MM.1S (cell line): ENCODE data around the gene EIF4E1B.

Experiments used
- DNase-seq: peaks from one replicate; pipeline ENCODE4 v3.0.0-alpha.2; 2015
- H2AFZ ChIP-seq: fragments of 300-600 bp; sonication (generic); 2 replicates; pipeline ENCODE4 v1.6.0; 2016; ENCODE audit warnings: antibody characterized with exemption, low read length
- H3F3A ChIP-seq: fragments of 300-600 bp; sonication (generic); 2 replicates; pipeline ENCODE4 v1.6.1; 2016; ENCODE audit warnings: mild to moderate bottlenecking, antibody characterized with exemption, low read length, moderate library complexity, mixed read lengths; ENCODE audit not compliant: insufficient read depth
- H3K27ac ChIP-seq: fragments of 300-600 bp; sonication (generic); 2 replicates; pipeline ENCODE4 v1.5.1; 2016; ENCODE audit warnings: mild to moderate bottlenecking, low read length
- H3K27me3 ChIP-seq: fragments of 300-600 bp; sonication (generic); replicated peaks from 2 replicates; pipeline ENCODE4 v1.6.0; 2016; ENCODE audit warnings: low read length; ENCODE audit not compliant: insufficient read depth
- H3K36me3 ChIP-seq: fragments of 300-600 bp; sonication (generic); replicated peaks from 2 replicates; pipeline ENCODE4 v1.6.1; 2016; ENCODE audit warnings: mild to moderate bottlenecking, low read length, mixed read lengths; ENCODE audit not compliant: insufficient read depth
- H3K4me1 ChIP-seq: fragments of 300-600 bp; sonication (generic); 2 replicates; pipeline ENCODE4 v1.6.1; 2016; ENCODE audit warnings: low read length, mixed read lengths
- H3K4me2 ChIP-seq: fragments of 300-600 bp; sonication (generic); 2 replicates; pipeline ENCODE4 v1.6.0; 2016; ENCODE audit warnings: low read depth, low read length
- H3K4me3 ChIP-seq: fragments of 300-600 bp; sonication (generic); 2 replicates; pipeline ENCODE4 v1.5.1; 2016; ENCODE audit warnings: low read length, mixed read lengths
- H3K79me2 ChIP-seq: fragments of 300-600 bp; sonication (generic); 2 replicates; pipeline ENCODE4 v1.6.1; 2016; ENCODE audit warnings: mixed run types, low read length, mixed read lengths
- H3K9ac ChIP-seq: fragments of 300-600 bp; sonication (generic); 2 replicates; pipeline ENCODE4 v1.6.1; 2016; ENCODE audit warnings: low read length, mixed read lengths
- H3K9me2 ChIP-seq: fragments of 300-600 bp; sonication (generic); replicated peaks from 2 replicates; pipeline ENCODE4 v1.6.1; 2016; ENCODE audit warnings: mild to moderate bottlenecking, low read length, mixed read lengths; ENCODE audit not compliant: insufficient read depth
- H3K9me3 ChIP-seq: fragments of 300-600 bp; sonication (generic); replicated peaks from 2 replicates; pipeline ENCODE4 v1.6.1; 2016; ENCODE audit warnings: mild to moderate bottlenecking, low read length, mixed read lengths; ENCODE audit not compliant: insufficient read depth
- H4K20me1 ChIP-seq: fragments of 300-600 bp; sonication (generic); 2 replicates; pipeline ENCODE4 v1.6.1; 2016; ENCODE audit warnings: mild to moderate bottlenecking, low read length, moderate library complexity, mixed read lengths; ENCODE audit not compliant: insufficient read depth
- EZH2 ChIP-seq: fragments of 300-600 bp; sonication (generic); optimal IDR thresholded peaks from 2 replicates; pipeline ENCODE3; 2017; ENCODE audit warnings: low read depth, mild to moderate bottlenecking, antibody characterized with exemption, low read length, mixed read lengths
- EZH2phosphoT487 ChIP-seq: fragments of 300-600 bp; sonication (generic); IDR thresholded peaks from 2 replicates; pipeline ENCODE4 v1.6.1; 2018; ENCODE audit warnings: antibody characterized with exemption, low read length
- TF ChIP-seq, protein P1 (sequence below): fragments of 300-600 bp; sonication (generic); IDR thresholded peaks from 2 replicates; pipeline ENCODE4 v1.5.1; 2016; ENCODE audit warnings: antibody characterized with exemption, low read length, mixed read lengths

EIF4E1B gene

DNA sequence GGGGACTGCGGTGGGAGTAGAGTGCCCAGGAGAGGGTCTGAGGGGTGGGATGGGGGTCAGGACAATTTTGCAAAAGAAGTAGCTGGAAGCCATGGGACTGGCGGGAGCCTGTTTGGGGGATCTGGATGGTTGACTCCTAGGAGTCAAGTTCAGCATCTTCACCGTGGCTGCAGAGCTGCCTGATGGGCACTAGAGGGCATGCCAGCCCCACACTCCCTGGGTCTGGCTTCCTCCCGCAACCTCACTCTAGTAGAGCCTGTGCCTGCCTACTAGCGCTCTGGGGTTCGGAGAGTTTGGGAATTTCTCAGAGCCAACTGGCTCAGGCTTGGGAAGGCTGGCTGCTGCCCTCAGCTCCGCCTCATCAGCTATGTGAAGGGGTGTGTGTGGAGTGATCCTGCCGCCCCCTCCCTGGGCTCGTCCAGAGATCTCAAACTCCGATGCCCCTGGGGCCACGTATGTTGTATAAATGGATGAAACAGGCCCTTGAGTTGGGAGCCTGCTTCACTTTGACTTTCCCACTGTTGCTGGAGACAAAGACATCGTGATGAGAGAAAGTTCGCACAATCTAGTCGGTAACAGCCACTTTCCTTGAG is 27.6 kb downstream of the EIF4E1B start:
- no peaks in the 10 kb centered on the region for H3K9me3 ChIP-seq
- no peaks in the 10 kb centered on the region for H3K36me3 ChIP-seq
- H3K27me3 ChIP-seq = peaks cover 8% of the 10 kb centered on the region; the same call in 1 of the 2 replicates
- DNase-seq = peak; percentile 68
- no peak overlapping the region for H3K9ac ChIP-seq
- H3K4me3 ChIP-seq = peak overlapping the region; percentile 36; the same call in 1 of the 2 replicates
- H3K79me2 ChIP-seq = no peaks in the 10 kb centered on the region
- peaks cover 21% of the 10 kb centered on the region for H3F3A ChIP-seq
- TF ChIP-seq EZH2phosphoT487 = no peak
- no peak for TF ChIP-seq EZH2
- TF ChIP-seq, protein P1, sequence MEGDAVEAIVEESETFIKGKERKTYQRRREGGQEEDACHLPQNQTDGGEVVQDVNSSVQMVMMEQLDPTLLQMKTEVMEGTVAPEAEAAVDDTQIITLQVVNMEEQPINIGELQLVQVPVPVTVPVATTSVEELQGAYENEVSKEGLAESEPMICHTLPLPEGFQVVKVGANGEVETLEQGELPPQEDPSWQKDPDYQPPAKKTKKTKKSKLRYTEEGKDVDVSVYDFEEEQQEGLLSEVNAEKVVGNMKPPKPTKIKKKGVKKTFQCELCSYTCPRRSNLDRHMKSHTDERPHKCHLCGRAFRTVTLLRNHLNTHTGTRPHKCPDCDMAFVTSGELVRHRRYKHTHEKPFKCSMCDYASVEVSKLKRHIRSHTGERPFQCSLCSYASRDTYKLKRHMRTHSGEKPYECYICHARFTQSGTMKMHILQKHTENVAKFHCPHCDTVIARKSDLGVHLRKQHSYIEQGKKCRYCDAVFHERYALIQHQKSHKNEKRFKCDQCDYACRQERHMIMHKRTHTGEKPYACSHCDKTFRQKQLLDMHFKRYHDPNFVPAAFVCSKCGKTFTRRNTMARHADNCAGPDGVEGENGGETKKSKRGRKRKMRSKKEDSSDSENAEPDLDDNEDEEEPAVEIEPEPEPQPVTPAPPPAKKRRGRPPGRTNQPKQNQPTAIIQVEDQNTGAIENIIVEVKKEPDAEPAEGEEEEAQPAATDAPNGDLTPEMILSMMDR = peak; percentile 84
- no peaks in the 10 kb centered on the region for H4K20me1 ChIP-seq
- no peak overlapping the region for H3K27ac ChIP-seq
- no peak overlapping the region for H2AFZ ChIP-seq
- peak overlapping the region; percentile 91 for H3K4me2 ChIP-seq
- no peaks in the 10 kb centered on the region for H3K9me2 ChIP-seq
- peaks cover 30% of the 10 kb centered on the region for H3K4me1 ChIP-seq

GRCh38 chr5:176658817-176659511 is 28.5 kb downstream of the EIF4E1B start:
- Histone ChIP-seq H3K9ac (peak overlapping the region; percentile 35; the same call in 1 of the 2 replicates), H3K4me3 (peak overlapping the region; percentile 36), H3K4me2 (peak overlapping the region; percentile 91), H2AFZ (0 out of 2 replicates have a peak overlapping the region, but pooled peaks have one; percentile 14), H3K4me1 (peaks cover 30% of the 10 kb centered on the region), H3K27ac (peak overlapping the region; percentile 54; the same call in 1 of the 2 replicates), H3K79me2 (no peaks in the 10 kb centered on the region), H3K36me3 (no peaks in the 10 kb centered on the region), H3F3A (peaks cover 21% of the 10 kb centered on the region), H4K20me1 (no peaks in the 10 kb centered on the region), H3K9me2 (no peaks in the 10 kb centered on the region), H3K9me3 (no peaks in the 10 kb centered on the region), H3K27me3 (peaks cover 11% of the 10 kb centered on the region)
- DNase-seq = peak; percentile 83
- no peak for TF ChIP-seq EZH2phosphoT487
- TF ChIP-seq EZH2 = no peak
- TF ChIP-seq, protein P1 = no peak

- TF ChIP-seq EZH2 = no peak
- TF ChIP-seq EZH2phosphoT487 = no peak
- TF ChIP-seq, protein P1 = no peak
- DNase-seq = no peak
- Histone ChIP-seq H3K27ac (peak overlapping the region; percentile 54; the same call in 1 of the 2 replicates), H3K9me3 (no peaks in the 10 kb centered on the region), H3K4me2 (peak overlapping the region; percentile 91), H3K9ac (no peak overlapping the region), H3K4me3 (peak overlapping the region; percentile 36; the same call in 1 of the 2 replicates), H2AFZ (no peak overlapping the region), H3K9me2 (no peaks in the 10 kb centered on the region), H4K20me1 (no peaks in the 10 kb centered on the region), H3K4me1 (peaks cover 30% of the 10 kb centered on the region), H3K79me2 (no peaks in the 10 kb centered on the region), H3K36me3 (no peaks in the 10 kb centered on the region), H3F3A (peaks cover 21% of the 10 kb centered on the region), H3K27me3 (peaks cover 16% of the 10 kb centered on the region)
Observed at GRCh38 chr5:176659512-176659839, 29.0 kb downstream of the EIF4E1B start.
